Breast epithelium (tissue), 4 donors: ENCODE data around the gene OR5K2. TPM values are rescaled to one million over a fixed set of nuclear protein-coding genes. Genes with fewer than 3 reads are reported as not detected.

Experiments used
- DNase-seq, 2 donors: peaks; one replicate each; pipeline ENCODE4 v3.0.0-alpha.2; 2019; ENCODE audit warnings: low spot score in 2 of 2
- H3K27ac ChIP-seq, 2 donors: fragments of 200-600 bp; sonication (generic) in 1 of 2; one replicate each; pipeline ENCODE4 v1.5.1; 2016 to 2019; ENCODE audit warnings: mild to moderate bottlenecking in 1 of 2
- H3K27me3 ChIP-seq, 2 donors: fragments of 200-600 bp; sonication (generic) in 1 of 2; one replicate each; pipeline versions ENCODE4 v1.5.1 to v1.6.0; 2017 to 2019; ENCODE audit warnings: control low read depth in 1 of 2, mild to moderate bottlenecking in 1 of 2
- H3K36me3 ChIP-seq: fragments of 200-600 bp; one replicate; pipeline ENCODE4 v1.5.1; 2019
- H3K4me1 ChIP-seq, 2 donors: fragments of 200-600 bp; sonication (generic); one replicate each; pipeline ENCODE4 v1.5.1; 2016 to 2019; ENCODE audit warnings: control low read depth in 1 of 2
- H3K4me3 ChIP-seq, 3 donors: fragments of 200-600 bp; sonication (generic); 1 replicate in 2 of 3; 2 replicates in 1 of 3; pipeline ENCODE4 v1.5.1; 2016 to 2019; ENCODE audit warnings: mild to moderate bottlenecking in 3 of 3, moderate library complexity in 2 of 3
- H3K9me3 ChIP-seq, 2 donors: fragments of 200-600 bp; sonication (generic) in 1 of 2; one replicate each; pipeline ENCODE4 v1.5.1; 2016 to 2019; ENCODE audit warnings: control low read depth in 1 of 2
- POLR2A ChIP-seq: fragments of 450-650 bp; IDR thresholded peaks from one replicate; pipeline ENCODE4 v1.6.1; 2016; ENCODE audit warnings: antibody characterized with exemption, mild to moderate bottlenecking, moderate library complexity
- POLR2AphosphoS5 ChIP-seq, 3 donors: sonication (generic); formaldehyde crosslinking; IDR thresholded peaks; one replicate each; pipeline ENCODE4 v1.6.1; 2017; ENCODE audit warnings: antibody characterized with exemption in 3 of 3
- intact Hi-C: fragments of 100-400 bp; cut with DNase I; formaldehyde crosslinking; loops from one replicate; pipeline ENCODE4 v1.15.1; 2023; ENCODE audit warnings: low total_unique reads
- total RNA-seq, 3 donors: library from RNA; depleted of rRNA; stranded (reverse); fragments of >200 nt; gene quantifications; one replicate each; pipeline ENCODE4 v1.1.0, GENCODE V29; 2016
- TF ChIP-seq, protein P1 (sequence below), 3 donors: fragments of 450-650 bp; IDR thresholded peaks; one replicate each; pipeline ENCODE4 v1.5.1; 2016 to 2017; ENCODE audit warnings: antibody characterized with exemption in 3 of 3, mild to moderate bottlenecking in 3 of 3, moderate library complexity in 3 of 3

OR5K2 gene
- not detected for total RNA-seq

DNA sequence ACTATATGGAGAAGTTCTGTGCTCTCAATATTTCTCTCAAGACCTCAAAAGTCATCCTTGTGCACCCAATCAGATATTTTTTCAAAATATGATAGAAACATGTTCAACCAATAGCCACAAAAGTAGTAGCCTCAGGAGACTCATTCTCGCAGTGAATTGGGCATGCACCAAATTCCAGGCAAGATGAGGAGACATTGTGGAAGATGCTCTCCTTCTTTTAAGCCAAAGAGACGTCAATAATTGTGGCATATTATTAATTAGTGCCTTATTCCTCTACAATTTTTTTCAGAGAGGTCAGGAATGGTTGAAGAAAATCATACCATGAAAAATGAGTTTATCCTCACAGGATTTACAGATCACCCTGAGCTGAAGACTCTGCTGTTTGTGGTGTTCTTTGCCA is at the start of gene OR5K2:
OR5K2 (plus strand) TSS at position 301 of the 400 bp plus-strand sequence; CDS start at position 301, 0 bp downstream.
- TF ChIP-seq, protein P1, sequence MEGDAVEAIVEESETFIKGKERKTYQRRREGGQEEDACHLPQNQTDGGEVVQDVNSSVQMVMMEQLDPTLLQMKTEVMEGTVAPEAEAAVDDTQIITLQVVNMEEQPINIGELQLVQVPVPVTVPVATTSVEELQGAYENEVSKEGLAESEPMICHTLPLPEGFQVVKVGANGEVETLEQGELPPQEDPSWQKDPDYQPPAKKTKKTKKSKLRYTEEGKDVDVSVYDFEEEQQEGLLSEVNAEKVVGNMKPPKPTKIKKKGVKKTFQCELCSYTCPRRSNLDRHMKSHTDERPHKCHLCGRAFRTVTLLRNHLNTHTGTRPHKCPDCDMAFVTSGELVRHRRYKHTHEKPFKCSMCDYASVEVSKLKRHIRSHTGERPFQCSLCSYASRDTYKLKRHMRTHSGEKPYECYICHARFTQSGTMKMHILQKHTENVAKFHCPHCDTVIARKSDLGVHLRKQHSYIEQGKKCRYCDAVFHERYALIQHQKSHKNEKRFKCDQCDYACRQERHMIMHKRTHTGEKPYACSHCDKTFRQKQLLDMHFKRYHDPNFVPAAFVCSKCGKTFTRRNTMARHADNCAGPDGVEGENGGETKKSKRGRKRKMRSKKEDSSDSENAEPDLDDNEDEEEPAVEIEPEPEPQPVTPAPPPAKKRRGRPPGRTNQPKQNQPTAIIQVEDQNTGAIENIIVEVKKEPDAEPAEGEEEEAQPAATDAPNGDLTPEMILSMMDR (IDR thresholded peaks at IDR 0.05), result no peak
- TF ChIP-seq POLR2AphosphoS5 (IDR thresholded peaks at IDR 0.05) (no peak), POLR2A (no peak)
- DNase-seq, result no peak
- Histone ChIP-seq H3K36me3 (no peaks in the 10 kb centered on the region), H3K27ac (no peak within 1 kb of the TSS), H3K27me3 (no peaks in the 10 kb centered on the region), H3K4me1 (no peaks in the 10 kb centered on the region), H3K4me3 (no peak within 1 kb of the TSS), H3K9me3 (no peaks in the 10 kb centered on the region)
- intact Hi-C loops, result no loop called here

DNA sequence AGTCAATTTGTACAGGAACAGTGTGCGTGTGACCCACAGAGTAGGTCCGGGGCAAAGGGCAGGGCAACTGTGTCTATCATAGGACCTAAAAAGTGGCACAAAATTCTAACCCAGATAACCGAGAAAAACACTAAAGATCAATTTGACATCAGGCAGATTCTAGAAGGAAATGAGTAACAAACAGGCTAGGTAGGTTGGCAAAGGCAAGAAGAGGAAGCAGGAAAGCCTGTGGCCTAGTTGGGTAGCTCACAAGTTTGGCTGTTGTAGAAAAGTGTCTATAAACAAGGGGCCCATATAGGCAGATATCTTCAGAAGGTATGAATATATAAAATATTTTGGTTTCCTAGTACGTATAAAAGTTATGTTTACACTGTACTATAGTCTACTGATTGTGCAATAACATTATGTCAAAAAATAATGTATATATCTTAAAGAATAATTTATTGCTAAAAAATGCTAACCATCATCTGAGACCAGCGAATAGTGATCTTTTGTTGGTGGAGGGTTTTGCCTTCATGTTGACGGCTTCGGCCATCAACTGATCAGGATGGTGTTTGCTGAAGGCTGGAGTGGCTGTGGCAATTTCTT is 47.8 kb upstream of the OR5K2 start:
- Histone ChIP-seq H3K4me3 (no peak overlapping the region), H3K4me1 (no peaks in the 10 kb centered on the region), H3K27me3 (no peaks in the 10 kb centered on the region), H3K9me3 (no peaks in the 10 kb centered on the region), H3K27ac (no peak overlapping the region), H3K36me3 (no peaks in the 10 kb centered on the region)
- no peak for TF ChIP-seq POLR2AphosphoS5 (IDR thresholded peaks at IDR 0.05)
- no peak for TF ChIP-seq POLR2A
- TF ChIP-seq, protein P1 (IDR thresholded peaks at IDR 0.05), result no peak
- intact Hi-C loops, result no loop called here
- DNase-seq, result no peak

DNA sequence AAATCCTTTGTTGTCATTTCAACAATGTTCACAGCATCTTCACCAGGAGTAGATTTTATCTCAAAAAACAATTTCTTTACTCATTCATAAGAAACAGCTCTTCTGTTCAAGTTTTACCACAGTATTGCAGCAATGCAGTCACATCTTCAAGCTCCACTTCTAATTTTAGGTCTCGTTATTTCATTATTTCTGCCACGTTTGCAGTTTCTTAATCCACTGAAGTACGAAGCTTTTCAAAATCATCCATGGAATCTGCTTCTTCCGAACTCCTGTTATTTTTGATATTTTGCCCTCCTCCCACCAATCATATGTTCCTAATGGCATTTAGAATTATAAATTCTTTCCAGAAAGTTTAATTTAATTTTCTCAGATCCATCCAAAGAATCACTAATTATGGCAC is 47.1 kb upstream of the OR5K2 start:
- Histone ChIP-seq H3K27me3 (no peaks in the 10 kb centered on the region), H3K4me3 (no peak overlapping the region), H3K27ac (no peak overlapping the region), H3K36me3 (no peaks in the 10 kb centered on the region), H3K4me1 (no peaks in the 10 kb centered on the region), H3K9me3 (no peaks in the 10 kb centered on the region)
- no peak for DNase-seq
- intact Hi-C loops, result no loop called here
- TF ChIP-seq, protein P1 (IDR thresholded peaks at IDR 0.05), result no peak
- no peak for TF ChIP-seq POLR2A
- no peak for TF ChIP-seq POLR2AphosphoS5 (IDR thresholded peaks at IDR 0.05)

DNA sequence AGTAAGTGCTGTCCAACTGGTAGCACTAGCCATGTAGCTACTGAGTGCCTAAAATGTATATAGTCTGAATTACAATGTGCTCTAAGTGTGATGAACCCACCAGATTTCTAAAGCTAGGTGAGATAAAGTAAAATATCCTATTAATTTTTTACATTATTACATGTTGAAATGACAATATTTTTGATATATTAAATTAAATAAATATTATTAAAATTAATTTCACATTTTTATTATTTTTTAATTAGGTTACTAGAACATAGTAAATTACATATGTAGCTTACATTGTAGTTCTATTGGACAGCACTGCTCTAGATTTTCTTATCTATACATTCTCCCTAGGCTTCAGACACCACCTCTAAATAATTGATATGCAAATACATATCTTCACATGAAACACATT is 43.7 kb upstream of the OR5K2 start:
- intact Hi-C loops, result no loop called here
- Histone ChIP-seq H3K36me3 (no peaks in the 10 kb centered on the region), H3K9me3 (peaks cover 0 to 4% of the 10 kb centered on the region in 2 donors), H3K27ac (no peak overlapping the region), H3K4me3 (no peak overlapping the region), H3K27me3 (no peaks in the 10 kb centered on the region), H3K4me1 (no peaks in the 10 kb centered on the region)
- TF ChIP-seq POLR2A, result no peak
- TF ChIP-seq, protein P1 (IDR thresholded peaks at IDR 0.05), result no peak
- TF ChIP-seq POLR2AphosphoS5 (IDR thresholded peaks at IDR 0.05), result no peak
- DNase-seq, result no peak

DNA sequence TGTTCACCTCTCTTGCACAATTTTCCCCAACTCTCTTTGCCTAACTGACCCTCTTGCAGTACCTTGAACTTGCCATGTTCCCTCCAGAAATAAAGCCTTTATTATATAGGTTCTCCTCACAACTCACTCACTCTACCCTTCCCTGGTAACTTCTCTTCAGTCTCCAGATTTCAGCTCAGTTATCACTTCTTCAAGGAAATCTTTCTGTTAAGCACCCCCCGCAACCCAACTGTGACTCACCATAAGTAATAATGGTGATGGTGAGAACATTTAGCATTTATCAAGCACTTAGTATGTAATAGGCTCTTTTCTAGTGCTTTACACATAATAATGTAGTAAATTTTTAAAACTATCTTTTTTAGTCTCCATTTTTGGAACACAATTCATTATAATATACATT is 42.6 kb upstream of the OR5K2 start:
- H3K9me3 ChIP-seq, result peaks cover 0 to 4% of the 10 kb centered on the region in 2 donors
- no peak overlapping the region for H3K4me3 ChIP-seq
- no peak for DNase-seq
- intact Hi-C loops, result no loop called here
- H3K27me3 ChIP-seq, result no peaks in the 10 kb centered on the region
- no peaks in the 10 kb centered on the region for H3K36me3 ChIP-seq
- H3K27ac ChIP-seq, result no peak overlapping the region
- no peaks in the 10 kb centered on the region for H3K4me1 ChIP-seq
- TF ChIP-seq, protein P1 (IDR thresholded peaks at IDR 0.05), result no peak
- TF ChIP-seq POLR2AphosphoS5 (IDR thresholded peaks at IDR 0.05) (no peak), POLR2A (no peak)
